Sigmoid colon (tissue), 7 donors: ENCODE data around the gene MS4A4E. TPM values are rescaled to one million over a fixed set of nuclear protein-coding genes. Genes with fewer than 3 reads are reported as not detected.

Source experiments
- DNase-seq: peaks from one replicate; pipeline ENCODE4 v3.0.0-alpha.2; 2019
- H3K27ac ChIP-seq, 4 donors: fragments of 200-600 bp; sonication (generic); one replicate each; pipeline ENCODE4 v1.5.1; 2016 to 2019; ENCODE audit warnings: mild to moderate bottlenecking in 1 of 4
- H3K27me3 ChIP-seq, 3 donors: fragments of 200-600 bp; sonication (generic); one replicate each; pipeline ENCODE4 v1.5.1; 2019; ENCODE audit warnings: mild to moderate bottlenecking in 1 of 3
- H3K36me3 ChIP-seq, 4 donors: fragments of 200-600 bp; sonication (generic); one replicate each; pipeline ENCODE4 v1.5.1; 2016 to 2019
- H3K4me1 ChIP-seq, 4 donors: fragments of 200-600 bp; sonication (generic); one replicate each; pipeline ENCODE4 v1.5.1; 2017 to 2019
- H3K4me3 ChIP-seq, 4 donors: fragments of 200-600 bp; sonication (generic); one replicate each; pipeline ENCODE4 v1.5.1; 2017 to 2019; ENCODE audit warnings: mild to moderate bottlenecking in 2 of 4, moderate library complexity in 1 of 4
- H3K9me3 ChIP-seq, 4 donors: fragments of 200-600 bp in 3 of 4; sonication (generic) in 3 of 4; one replicate each; pipeline versions ENCODE4 v1.5.1 to v1.6.1; 2013 to 2019
- EP300 ChIP-seq, 4 donors: sonication (generic); formaldehyde crosslinking; IDR thresholded peaks; one replicate each; pipeline ENCODE4 v1.6.1; 2017; ENCODE audit warnings: antibody characterized with exemption in 4 of 4
- POLR2A ChIP-seq, 2 donors: fragments of 450-650 bp; IDR thresholded peaks; one replicate each; pipeline ENCODE4 v1.6.1; 2016; ENCODE audit warnings: antibody characterized with exemption in 2 of 2, mild to moderate bottlenecking in 2 of 2, moderate library complexity in 2 of 2
- POLR2AphosphoS5 ChIP-seq, 4 donors: sonication (generic); formaldehyde crosslinking; IDR thresholded peaks; one replicate each; pipeline ENCODE4 v1.6.1; 2017; ENCODE audit warnings: antibody characterized with exemption in 4 of 4
- WGBS, 2 donors: extraction: QIAGEN DNeasy Blood & Tissue Kit; methylation state at CpG; one replicate each; pipeline ENCODE4 v1.1.7; 2013; 5-methylcytosine and 5-hydroxymethylcytosine counted together
- intact Hi-C: fragments of 100-400 bp; cut with DNase I; formaldehyde crosslinking; loops from one replicate; pipeline ENCODE4 v1.15.1; 2023
- polyA plus RNA-seq, 3 donors: library from polyadenylated mRNA; stranded (reverse); fragments of 200-250 nt; gene quantifications; one replicate each; pipeline ENCODE4 v1.2.3, GENCODE V29; 2013
- total RNA-seq, 4 donors: library from RNA; depleted of rRNA; stranded (reverse); fragments of >200 nt; gene quantifications; one replicate each; pipeline ENCODE4 v1.1.0, GENCODE V29; 2016
- TF ChIP-seq, protein P1 (sequence below), 4 experiments: fragments of 450-650 bp in 3 of 4; fragments of 200-600 bp in 1 of 4; IDR thresholded peaks; one replicate each; pipeline ENCODE4 v1.5.1; 2016 to 2019; ENCODE audit warnings: antibody characterized with exemption in 4 of 4, mild to moderate bottlenecking in 3 of 4, moderate library complexity in 2 of 4
- donor health status: healthy with polysubstance abuse.
- donor health status: Bipolar disorder and iron deficiency.
- donor health status: healthy.

The MS4A4E gene
- total and polyA plus RNA-seq, 7 donors = 0.48 to 11.1 (median 7.5) TPM; not detected in 2

- Histone ChIP-seq H3K27me3 (no peaks in the 10 kb centered on the region), H3K27ac (peak overlapping the region in 1 of 4 donors; percentile 29), H3K4me3 (no peak overlapping the region), H3K36me3 (no peaks in the 10 kb centered on the region), H3K9me3 (no peaks in the 10 kb centered on the region), H3K4me1 (no peaks in the 10 kb centered on the region)
- WGBS, 2 donors = 71 to 76% methylated on average over 1 of the region's 1 CpG
- DNase-seq = no peak
- TF ChIP-seq, protein P1, sequence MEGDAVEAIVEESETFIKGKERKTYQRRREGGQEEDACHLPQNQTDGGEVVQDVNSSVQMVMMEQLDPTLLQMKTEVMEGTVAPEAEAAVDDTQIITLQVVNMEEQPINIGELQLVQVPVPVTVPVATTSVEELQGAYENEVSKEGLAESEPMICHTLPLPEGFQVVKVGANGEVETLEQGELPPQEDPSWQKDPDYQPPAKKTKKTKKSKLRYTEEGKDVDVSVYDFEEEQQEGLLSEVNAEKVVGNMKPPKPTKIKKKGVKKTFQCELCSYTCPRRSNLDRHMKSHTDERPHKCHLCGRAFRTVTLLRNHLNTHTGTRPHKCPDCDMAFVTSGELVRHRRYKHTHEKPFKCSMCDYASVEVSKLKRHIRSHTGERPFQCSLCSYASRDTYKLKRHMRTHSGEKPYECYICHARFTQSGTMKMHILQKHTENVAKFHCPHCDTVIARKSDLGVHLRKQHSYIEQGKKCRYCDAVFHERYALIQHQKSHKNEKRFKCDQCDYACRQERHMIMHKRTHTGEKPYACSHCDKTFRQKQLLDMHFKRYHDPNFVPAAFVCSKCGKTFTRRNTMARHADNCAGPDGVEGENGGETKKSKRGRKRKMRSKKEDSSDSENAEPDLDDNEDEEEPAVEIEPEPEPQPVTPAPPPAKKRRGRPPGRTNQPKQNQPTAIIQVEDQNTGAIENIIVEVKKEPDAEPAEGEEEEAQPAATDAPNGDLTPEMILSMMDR (IDR thresholded peaks at IDR 0.05) = no peak
- intact Hi-C loops = no loop called here
These were observed 58.0 kb downstream of the MS4A4E start for GRCh38 chr11:60184824-60185511.

DNA sequence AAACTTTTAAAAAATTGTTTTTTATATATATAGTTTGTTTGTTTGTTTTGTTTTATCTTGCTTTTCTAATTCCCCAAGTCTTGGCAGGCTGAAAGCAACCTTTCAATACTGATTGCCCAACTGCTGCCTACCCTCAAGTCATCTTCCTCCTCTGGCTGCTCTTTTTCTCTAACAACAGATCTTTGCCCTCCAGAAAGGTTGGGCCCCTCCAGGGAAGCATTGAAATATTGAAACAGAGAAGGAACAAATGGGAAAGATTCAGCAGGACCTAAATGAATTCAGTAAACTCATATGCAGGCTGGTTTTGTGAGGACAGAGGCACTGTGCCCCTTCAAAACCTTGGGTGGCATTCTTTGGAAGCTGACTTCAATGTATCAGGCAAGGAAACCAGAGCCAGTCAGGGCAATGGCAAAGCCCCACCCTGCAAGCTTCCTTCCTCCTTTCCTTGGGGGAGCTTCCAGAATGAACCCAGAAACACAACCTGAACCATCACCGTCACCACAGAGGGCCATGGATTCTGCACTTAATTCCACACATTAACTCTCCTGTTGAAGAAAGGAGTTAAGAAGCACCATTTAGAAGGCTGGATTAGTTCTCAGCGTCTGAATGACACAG, 59.2 kb downstream of the MS4A4E start:
- no peaks in the 10 kb centered on the region for H3K27me3 ChIP-seq
- 76 to 78% methylated on average over 2 of the region's 2 CpGs for WGBS, 2 donors
- H3K36me3 ChIP-seq = no peaks in the 10 kb centered on the region
- intact Hi-C loops = no loop called here
- no peaks in the 10 kb centered on the region for H3K9me3 ChIP-seq
- DNase-seq = no peak
- H3K4me3 ChIP-seq = peak overlapping the region in 1 of 4 donors; percentile 32
- TF ChIP-seq, protein P1 (IDR thresholded peaks at IDR 0.05) = no peak
- no peak for TF ChIP-seq EP300 (IDR thresholded peaks at IDR 0.05)
- no peak for TF ChIP-seq POLR2A (IDR thresholded peaks at IDR 0.05)
- no peak for TF ChIP-seq POLR2AphosphoS5 (IDR thresholded peaks at IDR 0.05)
- no peaks in the 10 kb centered on the region for H3K4me1 ChIP-seq
- peak overlapping the region in 3 of 4 donors; percentile 34 to 53 (median 38) for H3K27ac ChIP-seq

DNA sequence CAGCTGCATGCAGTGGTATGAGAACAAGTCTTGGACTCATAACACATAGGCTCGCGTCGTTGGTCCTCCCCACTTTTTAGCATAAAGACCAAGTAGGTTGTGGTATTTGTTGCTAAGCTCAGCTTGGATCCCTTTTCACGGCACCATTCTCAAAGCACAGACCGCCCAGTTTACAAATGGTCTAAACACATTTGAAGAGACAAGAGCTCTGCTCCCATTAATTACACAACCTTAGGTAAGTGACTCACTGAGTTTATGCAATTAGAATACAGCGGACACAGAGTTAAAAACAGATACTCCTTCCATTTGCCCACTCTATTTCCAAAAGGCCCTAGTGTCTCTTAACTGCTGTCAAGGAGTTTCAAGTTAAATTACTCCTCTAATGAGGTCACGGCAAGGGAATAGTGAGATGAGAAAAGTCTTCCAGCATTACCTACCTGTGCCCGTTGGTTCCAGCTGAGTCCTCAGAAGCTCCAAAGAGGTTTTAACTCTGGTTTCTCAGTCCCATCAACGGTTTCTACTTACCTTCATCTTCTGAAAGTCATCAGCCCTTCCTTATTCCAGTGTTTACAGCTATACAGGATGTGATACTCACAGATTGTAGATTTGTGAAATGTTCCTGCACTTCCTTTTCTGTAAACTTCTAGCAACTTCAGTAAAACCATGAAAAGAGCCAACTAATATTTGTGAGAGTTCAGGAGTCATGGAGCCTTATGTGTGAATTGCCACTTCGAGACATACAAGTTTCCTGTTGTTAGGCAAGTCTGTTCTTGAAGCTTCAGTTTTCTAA, 60.2 kb downstream of the MS4A4E start, which contains the start of gene MS4A6A:
Gene MS4A6A (minus strand): TSS at position 543 of the 790 bp plus-strand sequence. CDS start 1,356 bp downstream, outside the sequence.
- peak within 1 kb of the TSS; percentile 3 to 53 (median 36) for H3K27ac ChIP-seq
- WGBS, 2 donors = 70 to 73% methylated on average over 10 of the region's 10 CpGs
- intact Hi-C loops = no loop called here

GRCh38 chr11:60175860-60176275, 67.1 kb downstream of the MS4A4E start:
- WGBS, 2 donors = 82 to 88% methylated on average over 5 of the region's 5 CpGs

More for the DNA sequence above, 60.2 kb downstream of the MS4A4E start, which contains the start of gene MS4A6A:
- Histone ChIP-seq H3K27me3 (no peaks in the 10 kb centered on the region), H3K9me3 (no peaks in the 10 kb centered on the region), H3K4me1 (no peaks in the 10 kb centered on the region), H3K4me3 (peak within 1 kb of the TSS in 3 of 4 donors; percentile 9 to 32 (median 22)), H3K36me3 (no peaks in the 10 kb centered on the region)
- TF ChIP-seq POLR2AphosphoS5 (IDR thresholded peaks at IDR 0.05) (peak in 1 of 4 donors; percentile 46), EP300 (IDR thresholded peaks at IDR 0.05) (no peak)
- DNase-seq = no peak

More at GRCh38 chr11:60175860-60176275, 67.1 kb downstream of the MS4A4E start:
- TF ChIP-seq EP300 (IDR thresholded peaks at IDR 0.05) = no peak
- no peak for TF ChIP-seq POLR2A (IDR thresholded peaks at IDR 0.05)
- TF ChIP-seq, protein P1 (IDR thresholded peaks at IDR 0.05) = no peak
- TF ChIP-seq POLR2AphosphoS5 (IDR thresholded peaks at IDR 0.05) = no peak
- Histone ChIP-seq H3K4me1 (no peaks in the 10 kb centered on the region), H3K9me3 (no peaks in the 10 kb centered on the region), H3K36me3 (no peaks in the 10 kb centered on the region), H3K27me3 (no peaks in the 10 kb centered on the region), H3K4me3 (no peak overlapping the region), H3K27ac (no peak overlapping the region)
- DNase-seq = no peak
- intact Hi-C loops = no loop called here
